ENCODE measurements around the gene IL17F.

The IL17F gene

DNA sequence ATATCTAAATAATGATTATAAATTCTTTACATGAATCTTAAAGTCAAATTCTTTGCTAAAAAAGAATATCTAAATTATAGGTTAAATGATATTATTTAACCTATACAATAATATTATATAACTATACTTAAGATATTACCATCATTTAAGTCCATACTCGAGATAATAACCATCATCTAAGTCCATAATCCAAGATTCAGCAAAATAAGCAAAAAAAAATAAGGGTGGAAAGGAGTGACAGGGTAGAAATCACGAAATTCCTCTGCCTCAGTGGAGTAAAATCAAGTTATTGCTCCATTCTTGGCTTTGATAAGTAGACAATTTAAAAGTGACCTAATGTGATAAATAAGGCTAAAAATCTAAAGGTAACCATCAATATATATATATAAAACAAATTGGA is 48.4 kb downstream of the IL17F start:
- DNase-seq (ENCODE audit: extremely low read depth in 1 of 2, low read depth in 1 of 2): no peak

- DNase-seq (ENCODE audit: extremely low read depth in 1 of 2, low read depth in 1 of 2): no peak
Measured at GRCh38 chr6:52191824-52192223, 52.5 kb downstream of the IL17F start.

DNA sequence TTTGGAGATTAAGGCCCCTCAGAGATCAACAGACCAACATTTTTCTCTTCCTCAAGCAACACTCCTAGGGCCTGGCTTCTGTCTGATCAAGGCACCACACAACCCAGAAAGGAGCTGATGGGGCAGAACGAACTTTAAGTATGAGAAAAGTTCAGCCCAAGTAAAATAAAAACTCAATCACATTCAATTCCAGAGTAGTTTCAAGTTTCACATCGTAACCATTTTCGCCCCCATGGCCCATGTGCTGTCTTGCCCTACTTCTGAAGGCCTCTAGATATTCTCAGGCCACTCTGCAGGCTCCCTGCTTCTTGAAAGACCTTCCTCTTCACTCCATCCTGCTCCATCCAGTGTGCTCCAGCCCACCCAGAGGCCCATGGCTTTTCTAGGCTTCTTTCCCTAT is 53.9 kb downstream of the IL17F start:
- DNase-seq (ENCODE audit: extremely low read depth in 1 of 2, low read depth in 1 of 2): no peak

DNA sequence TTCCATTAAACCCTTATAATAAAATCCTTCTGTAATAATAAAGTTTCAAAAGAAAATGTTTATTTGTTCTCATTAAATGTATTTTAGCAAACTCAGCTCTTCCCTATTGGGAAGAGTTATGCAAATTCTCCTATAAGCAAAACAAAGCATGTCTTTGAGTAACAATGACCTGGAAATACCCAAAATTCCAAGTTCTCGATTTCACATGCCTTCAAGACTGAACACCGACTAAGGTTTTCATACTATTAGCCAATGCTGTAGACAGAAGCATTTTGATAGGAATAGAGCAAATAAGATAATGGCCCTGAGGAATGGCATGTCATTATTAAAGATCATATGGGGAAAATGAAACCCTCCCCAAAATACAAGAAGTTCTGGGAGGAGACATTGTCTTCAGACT is 54.3 kb downstream of the IL17F start:
- DNase-seq (ENCODE audit: extremely low read depth in 1 of 2, low read depth in 1 of 2): no peak

DNA sequence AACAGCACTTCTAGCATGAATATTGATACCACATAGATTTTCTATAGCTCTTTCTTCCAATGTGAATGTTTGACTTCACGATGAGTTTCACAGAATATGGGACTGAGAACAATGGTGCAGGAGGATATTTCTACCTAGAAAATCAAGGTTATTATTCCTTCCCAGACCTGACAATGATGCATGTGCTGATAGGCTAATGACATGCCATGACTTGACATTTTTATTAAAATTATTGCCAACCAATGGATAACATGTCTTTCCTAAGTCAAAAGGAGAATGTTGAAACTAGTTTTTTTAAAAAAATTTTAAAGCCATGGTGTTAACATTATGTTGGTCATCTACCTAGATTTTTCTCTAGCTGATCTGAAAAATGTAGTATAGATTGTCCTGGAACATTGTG is 57.2 kb downstream of the IL17F start:
- no peak for DNase-seq (ENCODE audit: extremely low read depth in 1 of 2, low read depth in 1 of 2)

Measured in activated CD8-positive, alpha-beta memory T cell treated with anti-CD3 and anti-CD28 coated beads for 1 hour (primary cell).